Measurements from ENCODE around the gene RAB14.
"Not testable (repeated sequence)": the region's sequence is repeated elsewhere in the genome, so short reads cannot be mapped to it uniquely, and the experiment has no call there.

Gene RAB14

DNA sequence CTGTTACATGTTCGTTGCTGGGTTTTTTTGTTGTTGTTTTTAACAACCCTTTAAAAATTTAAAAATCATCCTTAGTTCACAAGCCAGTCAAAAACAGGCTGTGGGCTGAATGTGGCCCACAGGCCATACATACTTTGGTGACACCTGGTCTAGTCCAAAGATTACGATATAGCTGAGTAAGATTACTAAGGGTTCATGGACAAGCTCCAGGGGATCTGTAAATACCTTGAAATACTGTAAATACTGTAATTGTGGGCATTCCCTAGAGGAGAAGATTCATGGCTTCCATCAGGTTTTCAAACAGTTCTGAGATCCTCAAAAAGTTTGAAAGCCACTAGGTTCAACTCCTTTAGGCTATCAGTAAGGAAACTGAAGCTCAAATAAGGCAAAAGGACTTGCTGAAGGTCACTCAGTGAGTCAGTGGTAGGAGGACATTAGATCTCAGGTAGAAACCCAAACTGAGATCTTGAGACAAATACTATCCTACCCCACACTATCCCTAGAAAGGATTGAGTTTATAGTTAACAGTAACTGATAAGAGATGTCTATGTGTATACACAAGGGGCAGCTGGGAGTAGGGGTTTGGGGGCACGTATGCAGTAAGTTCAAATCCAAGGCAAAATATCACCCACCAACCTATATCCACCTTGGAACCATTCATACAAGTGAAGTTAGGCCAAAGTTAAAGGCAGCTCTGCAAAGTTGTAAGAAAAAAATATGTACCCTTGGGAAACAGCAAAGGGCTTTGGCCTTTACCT is 17.8 kb downstream of the RAB14 start:
- ATAC-seq (ENCODE audit: low read depth) (no peak), DNase-seq (ENCODE audit: low spot score) (no peak)
- no peak overlapping the region for H3K4me3 ChIP-seq (ENCODE audit: severe bottlenecking)
- H3K9me3 ChIP-seq (ENCODE audit: severe bottlenecking) = no peaks in the 10 kb centered on the region
- peaks cover 84% of the 10 kb centered on the region for H3K36me3 ChIP-seq (ENCODE audit: low read depth)
- H3K27me3 ChIP-seq (ENCODE audit: insufficient read depth, poor library complexity, severe bottlenecking) = no peaks in the 10 kb centered on the region
- TF ChIP-seq, protein P1, sequence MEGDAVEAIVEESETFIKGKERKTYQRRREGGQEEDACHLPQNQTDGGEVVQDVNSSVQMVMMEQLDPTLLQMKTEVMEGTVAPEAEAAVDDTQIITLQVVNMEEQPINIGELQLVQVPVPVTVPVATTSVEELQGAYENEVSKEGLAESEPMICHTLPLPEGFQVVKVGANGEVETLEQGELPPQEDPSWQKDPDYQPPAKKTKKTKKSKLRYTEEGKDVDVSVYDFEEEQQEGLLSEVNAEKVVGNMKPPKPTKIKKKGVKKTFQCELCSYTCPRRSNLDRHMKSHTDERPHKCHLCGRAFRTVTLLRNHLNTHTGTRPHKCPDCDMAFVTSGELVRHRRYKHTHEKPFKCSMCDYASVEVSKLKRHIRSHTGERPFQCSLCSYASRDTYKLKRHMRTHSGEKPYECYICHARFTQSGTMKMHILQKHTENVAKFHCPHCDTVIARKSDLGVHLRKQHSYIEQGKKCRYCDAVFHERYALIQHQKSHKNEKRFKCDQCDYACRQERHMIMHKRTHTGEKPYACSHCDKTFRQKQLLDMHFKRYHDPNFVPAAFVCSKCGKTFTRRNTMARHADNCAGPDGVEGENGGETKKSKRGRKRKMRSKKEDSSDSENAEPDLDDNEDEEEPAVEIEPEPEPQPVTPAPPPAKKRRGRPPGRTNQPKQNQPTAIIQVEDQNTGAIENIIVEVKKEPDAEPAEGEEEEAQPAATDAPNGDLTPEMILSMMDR (IDR thresholded peaks at IDR 0.05; ENCODE audit: poor library complexity, severe bottlenecking) = no peak
- H3K27ac ChIP-seq (ENCODE audit: poor library complexity, severe bottlenecking) = no peak overlapping the region
- peaks cover 6% of the 10 kb centered on the region for H3K4me1 ChIP-seq (ENCODE audit: insufficient read depth, poor library complexity, severe bottlenecking)

DNA sequence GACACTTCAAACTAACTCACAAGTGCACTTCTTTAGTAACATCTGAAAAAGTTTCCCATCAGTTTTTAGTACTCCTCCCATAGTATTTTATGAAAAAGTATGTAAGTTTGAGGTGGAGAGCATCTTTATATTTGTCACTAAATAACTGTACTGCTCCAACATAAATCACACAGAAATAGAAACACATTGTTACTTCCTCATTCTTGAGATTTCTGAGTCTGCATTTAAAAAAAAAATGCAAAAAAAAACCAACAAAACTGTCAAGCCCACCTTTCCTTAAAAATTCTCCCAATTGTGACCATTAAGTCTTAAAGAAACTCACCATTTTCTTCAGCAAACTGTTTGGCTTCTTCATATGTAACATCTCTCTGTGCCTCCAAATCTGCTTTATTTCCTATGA is 18.7 kb downstream of the RAB14 start:
- Histone ChIP-seq H3K9me3 (ENCODE audit: severe bottlenecking) (no peaks in the 10 kb centered on the region), H3K4me1 (ENCODE audit: insufficient read depth, poor library complexity, severe bottlenecking) (peaks cover under 1% of the 10 kb centered on the region), H3K36me3 (ENCODE audit: low read depth) (peaks cover 90% of the 10 kb centered on the region), H3K27ac (ENCODE audit: poor library complexity, severe bottlenecking) (no peak overlapping the region), H3K4me3 (ENCODE audit: severe bottlenecking) (no peak overlapping the region), H3K27me3 (ENCODE audit: insufficient read depth, poor library complexity, severe bottlenecking) (no peaks in the 10 kb centered on the region)
- TF ChIP-seq, protein P1 (IDR thresholded peaks at IDR 0.05; ENCODE audit: poor library complexity, severe bottlenecking) = no peak
- no peak for ATAC-seq (ENCODE audit: low read depth)
- no peak for DNase-seq (ENCODE audit: low spot score)

DNA sequence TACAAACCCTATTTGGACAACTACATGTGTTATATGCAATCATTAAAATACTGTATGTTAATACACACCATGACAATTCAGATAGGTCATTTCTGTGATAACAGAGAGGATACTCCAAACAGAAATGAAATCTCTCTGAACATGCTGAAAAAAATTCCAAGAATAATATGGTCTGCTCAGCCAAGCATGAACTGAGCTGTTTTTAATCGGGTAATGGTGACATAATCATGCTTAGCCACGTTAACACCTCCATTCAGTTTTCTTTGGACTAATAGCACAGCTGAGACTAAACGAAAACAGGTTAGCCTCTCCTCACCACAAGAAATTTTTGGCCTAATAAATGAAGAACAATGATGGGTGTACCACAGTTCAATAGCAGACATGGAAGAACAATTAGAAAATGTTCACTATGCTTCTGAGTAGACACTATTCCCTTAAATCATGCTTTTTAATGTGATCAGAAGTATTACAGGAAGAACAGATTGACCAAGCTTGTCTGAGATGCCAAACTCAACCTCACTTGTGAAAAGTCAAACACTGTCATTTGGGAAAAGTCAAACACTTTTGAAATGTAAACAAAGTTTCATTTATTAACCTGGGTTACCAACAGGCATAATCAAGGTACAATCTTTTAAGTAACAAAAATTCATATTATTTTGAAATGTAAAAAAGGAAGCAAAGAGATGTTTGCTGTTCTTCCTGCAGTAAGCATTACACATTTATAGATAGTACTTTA is 19.4 kb downstream of the RAB14 start:
- H3K9me3 ChIP-seq (ENCODE audit: severe bottlenecking) = no peaks in the 10 kb centered on the region
- H3K4me3 ChIP-seq (ENCODE audit: severe bottlenecking) = no peak overlapping the region
- H3K27ac ChIP-seq (ENCODE audit: poor library complexity, severe bottlenecking) = no peak overlapping the region
- H3K27me3 ChIP-seq (ENCODE audit: insufficient read depth, poor library complexity, severe bottlenecking) = no peaks in the 10 kb centered on the region
- TF ChIP-seq, protein P1 (IDR thresholded peaks at IDR 0.05; ENCODE audit: poor library complexity, severe bottlenecking) = no peak
- ATAC-seq (ENCODE audit: low read depth) (no peak), DNase-seq (ENCODE audit: low spot score) (no peak)
- no peaks in the 10 kb centered on the region for H3K4me1 ChIP-seq (ENCODE audit: insufficient read depth, poor library complexity, severe bottlenecking)
- peaks cover 96% of the 10 kb centered on the region for H3K36me3 ChIP-seq (ENCODE audit: low read depth)

DNA sequence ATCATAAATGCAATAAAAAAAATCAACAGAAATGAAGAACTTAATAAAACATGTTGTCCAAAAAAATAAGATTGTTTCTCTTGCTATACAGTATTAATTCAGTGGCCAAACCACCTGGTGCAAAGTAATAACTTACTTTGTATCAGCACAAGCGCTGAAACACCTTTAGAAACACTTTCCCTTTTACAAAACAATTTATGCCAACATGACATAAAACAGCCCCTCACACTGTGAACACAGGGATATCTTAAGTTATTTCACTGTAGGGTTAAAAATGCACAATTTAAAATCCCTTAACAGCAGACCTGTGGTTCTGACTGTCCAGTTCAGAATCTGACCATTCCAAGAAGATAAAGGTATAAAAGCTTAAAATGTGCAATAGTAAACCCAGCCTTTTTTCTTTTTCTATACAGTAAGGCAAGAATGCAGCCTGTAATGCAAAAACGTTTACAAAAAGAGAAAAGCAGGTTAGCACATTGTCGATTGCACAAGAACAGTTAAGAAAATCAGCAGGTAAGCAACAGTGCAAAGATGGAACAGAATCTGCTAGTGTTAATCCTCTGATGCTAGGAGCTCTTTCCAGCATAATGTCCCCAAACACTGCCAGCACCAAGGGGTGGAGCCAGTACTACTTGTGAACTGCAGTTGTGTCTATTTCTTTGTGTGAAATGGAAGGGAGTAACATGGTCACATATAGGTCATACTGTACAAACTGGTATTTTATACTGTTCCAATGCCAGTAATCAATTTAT is 21.6 kb downstream of the RAB14 start:
- no peaks in the 10 kb centered on the region for H3K27me3 ChIP-seq (ENCODE audit: insufficient read depth, poor library complexity, severe bottlenecking)
- no peaks in the 10 kb centered on the region for H3K9me3 ChIP-seq (ENCODE audit: severe bottlenecking)
- ATAC-seq (ENCODE audit: low read depth) = no peak
- no peaks in the 10 kb centered on the region for H3K4me1 ChIP-seq (ENCODE audit: insufficient read depth, poor library complexity, severe bottlenecking)
- no peak overlapping the region for H3K4me3 ChIP-seq (ENCODE audit: severe bottlenecking)
- TF ChIP-seq, protein P1 (IDR thresholded peaks at IDR 0.05; ENCODE audit: poor library complexity, severe bottlenecking) = no peak
- no peak for DNase-seq (ENCODE audit: low spot score)
- no peak overlapping the region for H3K27ac ChIP-seq (ENCODE audit: poor library complexity, severe bottlenecking)
- peaks cover 81% of the 10 kb centered on the region for H3K36me3 ChIP-seq (ENCODE audit: low read depth)

DNA sequence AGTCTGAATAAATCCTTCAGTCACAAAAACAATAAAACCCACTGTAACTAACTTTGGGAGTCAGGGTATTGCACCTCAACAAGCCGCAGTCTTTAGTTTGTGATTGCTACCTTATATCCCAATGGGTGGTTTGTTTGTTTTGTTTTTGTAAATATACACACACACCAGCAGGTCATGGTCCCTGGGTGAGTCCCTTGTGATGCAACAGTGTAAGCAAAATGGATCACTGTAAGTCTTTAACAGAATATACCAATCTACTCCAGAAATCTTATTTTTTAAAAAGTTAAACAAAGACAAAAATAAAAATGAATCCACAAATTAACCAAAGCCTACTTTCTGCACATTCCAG is 22.3 kb downstream of the RAB14 start:
- not testable (repeated sequence) for H3K4me3 ChIP-seq (ENCODE audit: severe bottlenecking); ATAC-seq (ENCODE audit: low read depth); DNase-seq (ENCODE audit: low spot score); H3K9me3 ChIP-seq (ENCODE audit: severe bottlenecking); H3K27me3 ChIP-seq (ENCODE audit: insufficient read depth, poor library complexity, severe bottlenecking); H3K27ac ChIP-seq (ENCODE audit: poor library complexity, severe bottlenecking); H3K4me1 ChIP-seq (ENCODE audit: insufficient read depth, poor library complexity, severe bottlenecking)
- peaks cover 74% of the 10 kb centered on the region for H3K36me3 ChIP-seq (ENCODE audit: low read depth)

All from RWPE2 (cell line).